T-helper 1 cell treated with Interleukin-12 subunit alpha and Interleukin-12 subunit beta and Interleukin-4 antibody, amounts not matched to agents 30 ng/mL and 1 ng/mL, for 36 hours (primary cell): Measurements from ENCODE around the gene MXRA8. TPM values are rescaled to one million over a fixed set of nuclear protein-coding genes. Genes with fewer than 3 reads are reported as not detected.

Experiments used
- intact Hi-C: fragments of 100-400 bp; cut with micrococcal nuclease; formaldehyde crosslinking; loops from one replicate; pipeline ENCODE4 v1.15.1; 2024
- total RNA-seq: library from RNA; stranded (reverse); gene quantifications from 2 replicates; pipeline ENCODE4 v1.2.3, GENCODE V29; 2022

Gene MXRA8
- total RNA-seq, 1 donor from 2014 or later: 0.25 TPM

DNA sequence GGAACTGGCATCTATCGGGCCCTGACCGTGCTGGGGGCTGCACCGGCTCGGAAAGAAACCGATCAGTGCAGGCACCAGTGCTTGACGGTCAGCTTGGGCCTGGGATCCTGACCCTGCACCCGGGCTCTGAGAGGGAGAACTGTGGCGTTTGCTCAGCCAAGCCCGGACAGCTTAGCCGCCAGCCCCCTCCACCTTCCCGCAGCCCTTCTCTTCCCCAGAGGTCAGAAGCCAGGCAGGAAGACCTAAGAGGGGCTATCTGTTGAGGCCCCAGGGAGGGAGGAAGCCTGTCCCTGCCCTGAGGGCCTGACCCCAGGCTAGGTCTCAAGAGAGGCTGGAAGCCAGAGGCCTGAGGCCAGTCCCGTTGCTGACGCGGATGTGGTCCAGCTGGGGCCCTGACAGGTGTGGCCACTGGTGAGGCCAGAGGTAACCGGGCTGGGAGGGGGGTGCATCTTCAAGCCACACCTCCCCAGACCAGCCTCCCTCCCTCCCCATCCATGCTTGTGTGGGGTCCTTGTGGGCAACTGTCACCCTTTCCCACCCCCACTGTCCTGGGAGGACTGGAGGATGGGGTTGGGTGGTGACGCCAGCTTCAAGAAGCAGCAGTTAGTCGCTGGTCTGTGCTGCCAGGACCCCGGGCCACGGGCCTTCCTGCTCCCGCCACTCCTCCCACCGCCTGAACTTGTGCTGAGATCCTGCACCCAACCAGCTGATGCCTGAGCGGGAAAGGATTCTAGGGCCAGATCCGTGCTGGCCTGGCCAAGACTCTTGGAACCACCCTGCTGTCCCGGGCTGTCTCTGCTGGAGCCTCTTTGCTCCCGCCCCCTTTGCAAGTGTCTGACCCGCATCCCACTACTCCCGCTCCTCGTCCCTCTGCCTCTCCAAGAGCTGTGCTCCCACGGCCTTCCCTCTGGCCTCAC is 6.6 kb downstream of the MXRA8 start:
- intact Hi-C loops: no loop called here

DNA sequence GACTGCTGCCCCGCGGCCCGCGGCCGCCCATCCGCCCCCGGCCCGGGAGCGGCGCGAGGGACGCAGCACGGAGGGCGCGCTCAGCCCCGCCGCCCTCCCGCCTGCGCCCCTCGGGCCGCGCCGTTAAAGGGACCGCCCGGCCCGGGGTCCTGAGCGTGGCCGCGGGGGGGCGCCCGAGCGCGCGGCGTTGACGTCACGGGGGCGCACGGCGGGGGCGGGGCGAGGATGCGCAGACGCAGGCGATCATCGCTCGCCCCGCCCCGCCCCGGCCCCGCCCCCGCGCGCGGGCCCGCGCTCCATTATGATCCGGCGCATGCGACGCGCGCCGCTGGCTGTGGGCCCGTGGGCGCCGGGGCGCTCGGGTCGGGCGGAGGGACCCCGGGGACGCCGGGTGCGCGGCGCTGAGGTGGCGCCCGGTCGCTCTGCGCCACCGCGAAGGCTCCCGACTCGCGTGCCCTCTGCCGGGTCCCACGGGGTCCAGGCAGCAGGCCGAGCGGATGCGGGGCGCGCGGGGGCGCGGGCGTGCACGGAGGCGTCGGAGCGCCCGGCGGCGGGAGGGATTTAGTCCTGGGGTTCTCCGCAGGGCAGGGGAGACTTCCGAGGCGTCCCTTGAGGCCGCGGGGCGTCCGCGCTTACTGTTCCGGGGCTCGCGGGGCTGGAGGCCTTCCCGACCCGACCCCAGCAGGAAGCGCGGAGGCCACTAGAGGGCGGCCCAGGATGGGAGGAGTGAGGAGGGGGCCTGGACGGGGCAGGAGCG is 8.9 kb downstream of the MXRA8 start, which contains the start of gene DVL1:
DVL1 (minus strand) TSS at position 163 of the 757 bp plus-strand sequence. CDS start 353 bp downstream, outside the sequence.
- intact Hi-C loops: loop anchor here (1.0 to 2.0 kb wide), 4 partner anchors 25 to 336 kb away; partner anchors contain the start of genes AURKAIP1, CPTP, INTS11 and ISG15

DNA sequence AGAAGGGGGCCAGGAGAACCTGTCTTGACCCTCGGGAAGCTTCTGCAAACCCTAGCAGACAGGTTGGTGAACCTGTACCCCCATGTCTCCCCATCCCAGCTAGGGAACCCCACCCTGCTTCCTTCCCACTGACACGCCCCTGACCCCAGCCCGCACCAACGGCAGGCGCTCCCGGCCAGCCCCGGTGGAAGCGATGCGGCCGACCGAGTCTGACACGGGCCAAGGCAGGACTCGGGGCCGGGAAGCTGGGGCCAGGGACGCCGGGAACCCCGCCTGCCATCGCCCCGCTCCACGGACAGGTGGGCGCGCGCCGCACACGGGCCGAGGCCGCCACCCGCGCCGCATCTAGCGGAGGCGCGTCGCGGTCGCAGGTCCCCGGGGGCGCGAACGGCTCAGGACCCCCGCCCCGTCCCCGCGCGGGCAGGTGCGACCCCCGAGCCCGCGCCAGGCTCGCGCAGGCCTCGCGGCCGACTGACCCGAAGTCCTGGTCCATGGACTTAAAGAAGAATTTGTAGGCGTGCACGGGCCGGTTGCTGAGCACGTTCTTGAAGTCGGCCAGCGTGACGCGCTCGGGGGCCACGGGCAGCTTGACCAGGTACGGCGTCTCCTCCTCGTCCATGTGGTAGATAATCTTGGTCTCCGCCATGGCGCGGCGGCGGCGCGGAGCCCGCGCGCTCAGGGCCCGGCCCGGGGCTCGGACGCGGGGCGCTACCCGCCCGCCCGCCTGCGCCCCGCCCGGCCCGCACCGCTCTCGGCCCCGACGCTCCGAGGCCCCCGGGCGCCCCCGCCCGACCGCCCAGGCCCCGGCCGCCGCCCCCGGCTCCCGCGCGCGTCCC is 9.7 kb downstream of the MXRA8 start:
- intact Hi-C loops: loop anchor here (1.0 to 2.0 kb wide), 4 partner anchors 24 to 335 kb away; partner anchors contain the start of genes AURKAIP1, CPTP, INTS11 and ISG15

DNA sequence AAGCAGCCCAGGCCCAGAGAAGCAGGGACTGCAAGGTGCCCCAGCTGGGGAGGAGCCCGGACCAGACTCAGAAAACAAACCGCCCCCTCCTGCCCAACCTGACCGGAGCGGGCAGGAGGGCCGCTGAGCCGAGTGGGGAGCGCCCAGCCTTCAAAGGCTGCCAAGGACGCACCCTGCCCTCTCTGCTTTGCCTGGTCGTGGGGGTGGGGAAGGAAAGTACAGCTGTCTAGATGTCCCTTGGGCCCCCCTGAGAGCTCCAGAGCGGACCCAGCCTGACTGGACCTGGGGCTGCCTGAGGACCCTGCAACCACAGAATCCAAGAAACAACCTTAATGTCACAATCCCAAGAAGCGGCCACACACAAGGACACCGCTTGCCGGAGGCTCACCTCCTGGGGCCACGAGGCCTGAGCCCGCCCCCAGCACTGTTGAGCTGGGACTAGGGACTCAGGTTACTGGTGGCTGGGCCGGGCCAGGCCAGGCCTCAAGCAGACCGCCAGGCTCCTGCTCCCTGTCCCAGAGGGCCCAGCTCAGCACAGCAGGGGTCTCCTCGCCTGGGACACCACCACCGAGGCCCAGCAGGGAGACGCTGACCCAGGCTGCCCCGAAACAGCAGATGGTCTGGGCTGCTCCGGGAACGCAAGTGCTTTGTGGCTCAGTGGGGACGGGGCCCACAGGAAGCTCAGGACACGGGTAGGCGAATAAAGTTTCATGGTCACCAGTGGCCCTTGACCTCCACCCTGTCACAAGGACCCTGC is 10.5 kb downstream of the MXRA8 start:
- intact Hi-C loops: loop anchor here (2.0 kb wide), 1 partner anchor 23 kb away; the partner anchor contains the start of genes CPTP and INTS11

DNA sequence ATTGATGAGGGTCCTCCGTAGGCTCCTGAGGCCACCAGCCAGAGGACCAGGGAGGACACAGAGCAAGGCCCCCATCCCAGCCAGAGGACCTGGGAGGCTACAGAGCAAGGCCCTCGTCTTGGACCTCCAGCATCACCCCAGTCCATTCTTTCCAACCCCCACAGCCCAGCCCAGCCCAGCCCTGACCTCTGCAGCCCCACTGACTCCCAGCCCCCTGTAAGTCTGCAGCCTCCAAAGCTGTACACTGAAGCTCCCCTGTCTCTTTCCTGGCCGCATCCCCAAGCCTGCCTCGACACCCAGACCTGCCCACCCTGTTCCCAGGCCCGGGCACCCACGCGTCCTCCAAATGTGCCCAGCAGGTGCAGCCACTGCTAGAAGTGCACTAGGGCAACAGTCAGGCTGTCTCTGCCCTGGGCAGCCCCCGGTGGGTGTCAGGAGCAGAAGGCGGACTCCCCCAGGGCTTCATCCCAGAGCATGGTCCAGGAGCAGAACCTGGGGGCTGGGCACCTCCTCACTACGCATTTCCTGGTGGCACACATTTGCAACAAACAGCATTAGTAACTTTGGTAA is 11.2 kb downstream of the MXRA8 start:
- intact Hi-C loops: no loop called here

DNA sequence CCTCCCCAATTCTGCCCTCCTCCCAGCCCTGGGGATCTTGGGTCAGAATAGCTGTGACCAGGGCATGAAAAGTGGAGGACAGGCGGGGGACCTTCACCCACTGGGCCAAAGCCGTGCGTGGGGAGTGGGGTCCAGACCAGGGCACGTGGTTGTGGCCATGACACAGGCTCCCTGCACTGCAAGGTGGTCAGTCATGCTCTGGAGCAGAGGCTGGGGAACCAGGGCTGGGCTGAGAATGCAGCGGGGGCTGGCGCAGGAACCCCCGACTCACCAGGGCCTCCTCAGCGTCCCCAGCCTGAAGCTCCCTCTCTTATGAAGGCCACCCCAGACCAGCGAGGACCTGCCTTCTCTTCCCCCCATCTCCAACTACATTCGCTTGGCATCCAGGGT is 11.9 kb downstream of the MXRA8 start:
- intact Hi-C loops: no loop called here

DNA sequence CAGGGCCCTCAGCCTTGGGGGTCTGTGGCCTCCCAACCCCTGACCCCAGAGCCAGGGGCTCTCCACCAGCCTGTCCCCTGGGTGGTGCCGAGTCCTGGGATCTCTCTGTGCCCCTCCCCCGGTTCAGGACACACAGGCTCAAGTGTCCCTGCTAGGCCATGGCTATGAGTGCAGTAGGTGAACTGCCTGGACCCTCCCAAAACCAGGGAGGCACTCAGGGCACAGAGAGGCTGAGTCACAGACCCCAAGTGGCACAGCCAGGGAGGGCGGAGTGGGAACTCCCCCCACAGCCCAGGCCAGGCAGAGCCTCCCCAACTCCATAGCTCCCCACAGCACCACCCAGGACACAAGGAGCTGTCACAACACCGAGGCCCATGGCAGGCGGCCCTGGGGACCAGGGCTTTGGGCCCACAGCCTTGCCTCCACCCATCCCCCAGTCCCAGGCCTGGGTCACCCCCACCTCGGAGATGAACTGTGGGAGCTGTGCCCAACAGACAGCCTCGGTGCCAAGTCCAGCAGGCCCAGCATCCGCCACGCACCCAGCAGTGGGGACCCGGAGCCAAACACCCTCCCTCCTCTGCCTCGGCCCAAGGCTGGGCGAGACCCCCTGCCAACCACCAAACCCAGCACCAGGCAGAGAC is 12.4 kb downstream of the MXRA8 start:
- intact Hi-C loops: no loop called here

DNA sequence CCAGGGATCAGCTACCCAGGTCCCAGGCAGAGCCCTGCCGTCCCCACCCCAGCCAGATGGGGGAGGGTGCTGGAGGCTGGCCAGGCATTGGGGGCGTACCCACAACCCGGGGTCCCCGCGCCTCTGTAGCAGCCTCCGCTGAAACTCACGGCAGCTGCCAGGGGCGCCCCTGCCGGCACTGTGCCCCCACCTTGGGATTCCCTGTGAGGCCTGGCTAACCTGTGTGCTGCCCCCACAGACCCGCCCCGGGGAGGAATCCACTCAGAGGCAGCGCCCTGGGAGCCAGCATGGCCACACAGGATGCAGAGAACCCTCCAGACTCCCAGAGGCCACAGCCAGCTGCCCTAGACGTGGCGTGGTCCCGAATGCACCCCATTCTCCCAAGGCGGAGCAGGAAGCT is 13.0 kb downstream of the MXRA8 start:
- intact Hi-C loops: no loop called here

DNA sequence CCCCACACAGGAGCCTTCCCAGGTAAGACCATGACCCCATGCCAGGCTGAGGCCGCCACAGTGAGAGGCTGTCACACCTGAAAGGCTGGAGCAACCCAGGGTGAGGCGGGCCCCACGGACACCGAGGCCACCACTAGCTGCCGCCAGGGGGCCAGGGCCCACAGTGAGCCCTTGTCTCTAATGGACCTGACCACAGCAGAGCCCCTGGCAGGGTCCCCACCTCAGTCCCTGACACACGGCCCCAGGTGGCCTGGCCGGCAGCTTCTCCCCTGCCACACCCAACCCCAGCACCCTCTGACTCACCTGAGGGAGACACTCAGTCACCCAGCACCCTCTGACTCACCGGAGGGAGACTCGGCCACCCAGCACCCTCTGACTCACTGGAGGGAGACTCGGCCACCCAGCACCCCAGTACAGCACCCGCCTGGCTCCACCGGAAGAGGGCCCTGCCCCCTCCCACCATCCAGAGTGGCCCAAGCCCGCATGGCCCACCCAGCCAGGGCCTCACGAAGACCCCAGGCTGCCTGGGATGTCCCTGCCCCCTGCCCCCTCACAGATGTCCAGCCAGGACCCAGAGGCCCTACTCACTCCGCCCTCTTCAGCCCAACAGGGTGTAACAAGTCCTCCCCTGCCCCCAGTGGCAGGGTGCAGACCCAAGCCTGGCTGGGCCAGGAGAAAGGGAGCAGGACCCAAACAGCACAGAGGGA is 13.5 kb downstream of the MXRA8 start:
- intact Hi-C loops: no loop called here

DNA sequence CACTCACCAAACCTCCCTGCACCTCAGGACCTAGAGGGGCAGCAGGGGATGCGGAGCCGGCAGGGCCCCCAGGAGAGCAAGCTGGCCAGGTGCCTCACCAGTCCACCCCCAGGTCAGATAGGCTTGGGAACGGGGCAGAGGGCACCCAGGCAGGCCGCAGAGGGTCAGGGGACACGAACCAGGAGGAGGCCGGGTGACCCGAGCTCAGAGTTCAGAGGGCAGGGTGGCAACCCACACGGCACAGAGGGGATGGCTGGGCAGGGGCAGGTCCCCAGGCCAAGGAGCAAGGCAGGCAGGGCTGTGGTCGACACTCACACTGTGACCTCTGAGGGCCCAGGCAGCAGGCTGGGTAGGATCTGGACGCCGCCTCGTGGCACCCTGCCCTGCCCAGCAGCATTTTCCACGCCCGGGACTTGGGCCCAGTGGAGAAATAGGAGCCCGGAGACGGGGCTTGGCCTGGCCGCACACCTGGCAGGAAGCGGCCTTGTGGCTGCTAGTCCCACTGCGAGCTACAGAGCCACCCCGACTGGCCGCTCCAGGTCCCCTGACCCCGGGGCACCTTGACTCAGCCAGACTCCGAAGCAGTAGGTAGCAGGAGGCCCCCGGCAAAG is 14.4 kb downstream of the MXRA8 start:
- intact Hi-C loops: no loop called here

DNA sequence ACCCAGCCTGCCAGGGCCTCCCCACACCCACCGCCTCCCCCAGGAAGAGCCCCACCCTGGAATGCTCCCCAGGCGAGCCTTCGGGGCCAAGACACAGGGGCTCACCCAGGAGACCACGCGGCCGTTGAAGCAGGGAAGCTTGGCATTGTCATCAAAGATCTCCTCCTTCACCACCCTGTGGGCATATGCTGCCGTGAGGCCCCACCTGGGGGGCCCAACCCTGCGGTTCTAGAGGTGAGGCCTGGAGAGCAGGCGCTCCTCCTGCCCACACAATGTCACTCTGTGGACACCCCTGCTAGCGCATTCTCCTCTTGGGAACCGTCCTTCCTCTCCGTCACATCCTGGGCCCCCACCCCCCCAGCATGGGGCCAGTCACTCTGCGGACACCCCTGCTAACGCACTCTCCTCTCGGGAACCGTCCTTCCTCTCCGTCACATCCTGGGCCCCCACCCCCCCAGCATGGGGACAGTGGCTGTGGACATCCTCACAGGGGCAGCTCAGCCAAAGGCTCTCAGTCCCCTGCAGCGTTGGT is 15.7 kb downstream of the MXRA8 start:
- intact Hi-C loops: no loop called here

DNA sequence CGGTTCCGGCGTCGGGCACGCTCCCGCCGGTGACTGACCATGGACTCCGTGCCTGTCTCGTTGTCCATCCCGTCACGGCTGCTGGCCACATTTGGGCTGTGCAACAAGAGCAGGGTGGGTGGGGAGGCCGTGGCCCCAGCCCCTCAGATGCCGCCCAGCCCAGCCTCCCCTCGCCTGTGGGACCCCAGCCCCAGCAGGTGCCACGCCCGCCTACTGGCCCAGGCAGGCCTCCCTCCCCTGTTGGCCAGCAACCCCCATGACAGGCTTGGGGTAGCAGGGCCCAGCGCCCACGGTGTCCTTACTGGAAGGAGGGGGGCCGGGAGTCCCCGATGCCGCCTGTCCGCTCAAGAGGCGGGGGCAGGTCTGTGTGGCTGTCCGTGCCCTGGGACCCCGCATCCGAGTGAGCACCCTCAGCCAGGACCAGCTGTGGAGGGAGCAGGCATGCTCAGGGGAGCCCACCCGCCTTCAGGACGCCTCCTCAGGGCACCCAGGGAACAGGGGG is 16.2 kb downstream of the MXRA8 start:
- intact Hi-C loops: no loop called here

DNA sequence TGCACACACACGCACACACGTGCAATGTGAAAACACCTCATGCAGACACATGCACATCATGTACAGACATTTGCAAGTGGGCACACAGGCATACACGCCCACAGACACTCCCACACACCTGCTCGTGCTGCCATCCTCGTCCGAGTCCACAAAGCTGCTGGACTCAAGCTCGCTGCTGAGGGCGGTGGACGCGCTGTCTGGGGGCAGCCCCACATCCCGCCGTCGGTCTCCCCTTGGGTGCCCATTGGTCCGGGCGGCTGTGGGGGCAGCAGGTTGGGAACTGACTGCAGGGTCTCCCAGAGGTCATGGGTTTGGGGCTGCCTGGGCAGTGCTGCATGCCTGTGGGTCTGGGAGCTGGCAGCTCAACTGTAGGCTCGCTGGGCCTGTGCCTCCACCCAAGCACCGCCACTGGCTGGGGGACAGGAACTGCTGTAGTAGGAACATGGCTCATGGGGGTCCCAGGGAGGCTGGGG is 16.8 kb downstream of the MXRA8 start:
- intact Hi-C loops: no loop called here

DNA sequence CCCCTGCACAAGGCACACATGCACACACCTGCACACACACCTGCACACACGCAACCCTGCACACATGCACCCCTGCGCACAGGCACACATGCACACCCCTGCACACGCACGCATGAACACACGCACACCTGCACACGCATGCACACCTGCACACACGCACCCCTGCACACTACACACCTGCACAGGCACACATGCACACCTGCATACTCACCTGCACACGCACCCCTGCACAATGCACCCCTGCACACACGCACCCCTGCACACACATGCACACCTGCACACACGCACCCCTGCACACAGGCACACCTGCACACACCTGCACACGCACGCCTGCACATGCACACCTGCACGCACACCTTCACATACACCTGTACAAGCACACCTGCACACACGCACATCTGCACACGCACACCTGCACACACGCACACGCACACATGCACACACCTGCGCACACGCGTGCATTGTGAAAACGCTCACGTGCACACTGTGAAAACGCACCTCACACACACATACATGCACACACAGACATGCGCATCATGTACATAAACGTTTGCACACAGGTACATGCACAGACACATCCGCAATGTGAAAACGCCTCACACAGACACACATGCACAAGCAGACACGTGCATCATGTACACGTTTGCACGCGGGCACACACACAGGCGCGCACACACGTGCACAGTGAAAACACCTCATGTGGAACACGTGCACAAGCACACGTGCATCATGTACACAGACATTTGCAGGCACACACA is 17.4 kb downstream of the MXRA8 start:
- intact Hi-C loops: no loop called here

DNA sequence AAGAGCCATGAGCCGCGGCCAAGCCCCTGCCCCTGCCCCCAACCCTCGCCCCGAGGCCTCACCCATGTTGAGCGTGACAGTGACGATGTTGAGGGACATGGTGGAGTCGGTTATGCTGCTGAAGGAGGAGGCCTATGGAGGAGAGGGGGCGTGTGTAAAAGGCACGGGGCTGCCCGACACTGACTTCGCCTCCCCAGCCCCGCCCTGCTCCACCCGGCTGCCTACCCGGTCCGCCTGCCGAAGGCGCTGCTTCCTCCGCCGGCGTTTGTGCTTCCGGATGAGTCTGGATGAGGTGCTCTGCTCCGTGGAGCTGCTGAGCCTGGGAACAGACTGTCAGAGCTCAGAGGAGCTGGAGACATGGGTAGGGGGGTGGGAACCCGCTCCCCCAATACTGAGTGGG is 18.2 kb downstream of the MXRA8 start:
- intact Hi-C loops: no loop called here

DNA sequence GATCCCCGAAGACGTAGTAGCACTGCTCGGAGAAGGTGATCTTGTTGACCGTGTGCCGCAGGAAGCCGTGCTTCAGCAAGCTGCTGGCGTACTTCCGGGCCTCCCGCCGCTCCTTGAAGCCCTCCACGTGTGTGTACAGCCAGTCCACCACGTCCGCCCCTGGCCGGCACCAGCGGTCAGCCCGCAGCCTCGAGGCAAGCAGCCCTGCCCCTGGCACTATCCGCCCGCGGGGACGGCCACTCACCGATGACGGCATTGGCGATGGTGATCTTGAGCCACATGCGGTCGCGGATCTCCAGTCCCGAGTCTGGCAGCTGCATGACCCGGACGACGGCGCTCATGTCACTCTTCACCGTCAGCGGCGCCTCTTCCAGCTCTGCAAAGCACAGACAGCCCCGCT is 20.1 kb downstream of the MXRA8 start:
- intact Hi-C loops: no loop called here

DNA sequence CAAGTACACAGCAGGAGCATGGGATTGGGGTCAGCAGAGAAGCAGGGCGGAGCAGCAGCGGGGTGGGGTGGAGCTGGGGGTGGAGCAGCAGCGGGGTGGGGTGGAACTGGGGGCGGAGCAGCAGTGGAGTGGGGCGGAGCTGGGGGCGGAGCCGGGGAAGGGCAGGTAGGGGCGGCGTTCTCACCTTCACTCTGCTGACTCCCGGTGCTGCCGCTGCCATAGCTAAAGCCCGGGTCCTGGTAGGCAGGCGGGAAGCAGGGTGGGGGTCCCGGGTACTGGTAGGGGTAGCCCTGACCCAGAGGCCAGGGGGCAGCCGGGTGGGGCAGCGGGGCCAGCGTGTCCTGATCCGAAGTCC is 20.6 kb downstream of the MXRA8 start:
- intact Hi-C loops: no loop called here
